ENCODE data around the gene ZGRF1.

GRCh38 chr4:112594993-112595392, 41.7 kb downstream of the ZGRF1 start:
- no peak for TF ChIP-seq POLR2A (IDR thresholded peaks at IDR 0.05; ENCODE audit: low read length)
- TF ChIP-seq GATA1 (IDR thresholded peaks at IDR 0.05; ENCODE audit: low read depth, low read length) = no peak
